Stimulated activated CD4-positive, alpha-beta T cell treated with anti-CD3 and anti-CD28 coated beads, TNF-alpha, amount 100 ng/mL, for 1 hour (primary cell): ENCODE measurements around the gene EMP3.
"Not testable (repeated sequence)": the region's sequence is repeated elsewhere in the genome, so short reads cannot be mapped to it uniquely, and the experiment has no call there.

ENCODE experiments used
- DNase-seq, 3 donors: peaks; one replicate each; pipeline ENCODE4 v3.0.0-alpha.2; 2020; ENCODE audit warnings: low read depth in 3 of 3, low spot score in 1 of 3

Gene EMP3, protein sequence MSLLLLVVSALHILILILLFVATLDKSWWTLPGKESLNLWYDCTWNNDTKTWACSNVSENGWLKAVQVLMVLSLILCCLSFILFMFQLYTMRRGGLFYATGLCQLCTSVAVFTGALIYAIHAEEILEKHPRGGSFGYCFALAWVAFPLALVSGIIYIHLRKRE

DNA sequence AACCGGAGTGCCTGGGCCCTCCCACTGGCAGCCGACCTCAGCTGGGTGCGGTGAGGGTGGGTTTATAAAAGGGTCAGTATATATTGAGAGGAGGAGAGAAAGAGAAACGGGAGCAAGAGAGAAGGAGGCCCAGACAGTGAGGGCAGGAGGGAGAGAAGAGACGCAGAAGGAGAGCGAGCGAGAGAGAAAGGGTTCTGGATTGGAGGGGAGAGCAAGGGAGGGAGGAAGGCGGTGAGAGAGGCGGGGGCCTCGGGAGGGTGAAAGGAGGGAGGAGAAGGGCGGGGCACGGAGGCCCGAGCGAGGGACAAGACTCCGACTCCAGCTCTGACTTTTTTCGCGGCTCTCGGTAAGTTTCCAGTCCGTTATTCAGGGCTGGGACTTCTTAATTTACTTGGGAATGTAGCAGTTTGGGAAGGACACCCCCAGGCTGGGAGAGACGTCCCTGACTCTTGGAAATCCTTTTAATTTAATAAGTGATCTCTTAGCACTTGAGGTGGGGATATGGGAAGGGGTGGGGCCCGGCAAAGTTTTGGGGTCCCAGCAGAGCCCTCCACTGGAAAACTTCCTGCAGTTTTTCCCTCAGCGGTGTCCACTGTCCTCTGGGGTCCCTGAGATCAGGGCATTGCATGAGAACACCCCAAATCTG, at the start of gene EMP3:
Gene EMP3 (plus strand): TSS at position 288 of the 646 bp plus-strand sequence. CDS start 1,293 bp downstream, outside the sequence.
- DNase-seq: peak; percentile 67 to 74 (median 72)

DNA sequence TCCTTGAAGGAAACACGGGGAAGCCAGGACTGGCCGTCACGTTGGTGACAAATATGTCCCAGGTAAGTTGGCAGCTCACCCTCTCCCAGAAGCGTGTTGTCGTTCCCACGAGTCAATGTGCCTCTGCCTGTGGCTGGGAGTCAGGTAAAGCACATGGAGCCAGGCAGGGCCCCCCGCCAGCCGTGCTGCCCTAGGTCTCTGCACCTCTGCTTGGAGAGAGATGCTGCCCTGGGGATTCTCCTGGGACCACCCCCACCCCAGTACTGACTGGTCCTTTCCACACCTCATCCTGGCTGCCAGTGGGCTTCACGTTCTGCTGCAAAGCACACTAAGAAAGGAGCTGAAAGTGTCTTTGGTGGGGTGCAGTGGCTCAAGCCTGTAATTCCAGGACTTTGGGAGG, 45.6 kb upstream of the EMP3 start:
- no peak for DNase-seq

DNA sequence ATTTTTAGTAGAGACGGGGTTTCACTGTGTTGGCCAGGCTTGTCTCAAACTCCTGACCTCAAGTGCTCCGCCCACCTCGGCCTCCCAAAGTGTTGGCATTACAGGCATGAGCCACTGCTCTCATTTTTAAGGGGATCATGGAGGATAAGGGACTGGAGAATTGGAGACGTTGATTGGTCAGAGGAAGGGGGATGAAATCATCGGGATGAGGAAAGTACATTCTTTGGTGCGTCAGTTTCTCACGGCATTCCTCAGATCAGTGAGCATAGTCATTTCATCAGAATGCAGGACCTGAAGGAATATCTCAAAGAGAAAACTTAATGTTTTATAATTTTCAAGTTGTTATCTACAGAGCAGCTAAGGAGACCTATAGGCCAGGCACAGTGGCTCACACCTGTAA, 41.4 kb upstream of the EMP3 start:
- DNase-seq: no peak

DNA sequence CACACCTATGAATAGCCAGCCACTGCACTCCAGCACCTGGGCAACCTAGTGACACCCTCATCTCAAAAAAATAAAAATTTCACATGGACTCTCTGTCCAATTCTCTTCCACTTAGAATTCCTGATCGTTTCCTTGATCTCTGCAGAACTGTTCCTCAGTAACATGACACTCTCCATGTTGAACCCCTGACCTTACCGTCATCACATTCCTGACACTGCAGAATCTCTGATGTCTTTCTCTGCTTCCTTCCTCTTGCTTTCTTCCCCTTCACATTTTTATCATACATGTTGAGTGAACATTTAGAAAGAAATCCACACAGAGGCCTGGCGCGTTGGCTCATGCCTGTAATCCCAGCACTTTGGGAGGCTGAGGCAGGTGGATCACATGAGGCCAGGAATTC, 40.5 kb upstream of the EMP3 start:
- DNase-seq: no peak

DNA sequence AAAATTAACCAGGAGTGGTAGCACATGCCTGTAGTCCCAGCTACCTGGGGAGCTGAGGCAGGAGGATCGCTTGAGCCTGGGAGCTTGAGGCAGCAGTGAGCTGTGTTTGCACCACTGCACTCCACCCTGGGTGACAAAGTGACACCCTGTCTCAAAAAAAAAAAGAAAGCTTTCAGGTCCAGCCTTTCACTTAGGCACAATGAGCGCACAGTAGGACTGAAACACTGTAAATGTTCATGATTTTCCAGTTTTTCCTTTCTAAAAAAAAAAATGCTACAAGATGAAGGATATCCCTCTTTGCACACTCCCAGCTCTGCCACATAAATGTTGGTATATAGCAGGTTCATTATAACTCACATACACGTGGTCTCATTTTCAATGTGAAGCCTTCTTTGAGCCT, 37.6 kb upstream of the EMP3 start:
- no peak for DNase-seq

DNA sequence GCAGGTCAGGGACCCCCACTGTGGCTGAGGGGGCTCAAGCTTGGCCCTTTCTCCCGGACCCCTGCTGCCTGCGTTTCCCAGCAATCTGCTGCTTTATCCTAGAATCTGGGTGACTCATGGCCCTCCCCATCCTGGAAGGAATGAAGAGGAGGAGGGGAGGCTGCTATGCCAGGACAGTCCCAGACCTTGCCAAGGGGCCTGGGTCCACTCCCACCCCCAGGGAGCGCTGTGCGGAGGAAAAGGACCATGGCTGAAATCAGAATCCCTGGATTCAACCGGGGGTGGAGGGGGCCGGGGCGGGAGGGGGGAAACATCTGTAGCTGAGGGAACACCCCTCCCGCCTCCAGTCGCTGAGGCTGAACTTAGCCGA, 35.0 kb upstream of the EMP3 start:
- DNase-seq: no peak

DNA sequence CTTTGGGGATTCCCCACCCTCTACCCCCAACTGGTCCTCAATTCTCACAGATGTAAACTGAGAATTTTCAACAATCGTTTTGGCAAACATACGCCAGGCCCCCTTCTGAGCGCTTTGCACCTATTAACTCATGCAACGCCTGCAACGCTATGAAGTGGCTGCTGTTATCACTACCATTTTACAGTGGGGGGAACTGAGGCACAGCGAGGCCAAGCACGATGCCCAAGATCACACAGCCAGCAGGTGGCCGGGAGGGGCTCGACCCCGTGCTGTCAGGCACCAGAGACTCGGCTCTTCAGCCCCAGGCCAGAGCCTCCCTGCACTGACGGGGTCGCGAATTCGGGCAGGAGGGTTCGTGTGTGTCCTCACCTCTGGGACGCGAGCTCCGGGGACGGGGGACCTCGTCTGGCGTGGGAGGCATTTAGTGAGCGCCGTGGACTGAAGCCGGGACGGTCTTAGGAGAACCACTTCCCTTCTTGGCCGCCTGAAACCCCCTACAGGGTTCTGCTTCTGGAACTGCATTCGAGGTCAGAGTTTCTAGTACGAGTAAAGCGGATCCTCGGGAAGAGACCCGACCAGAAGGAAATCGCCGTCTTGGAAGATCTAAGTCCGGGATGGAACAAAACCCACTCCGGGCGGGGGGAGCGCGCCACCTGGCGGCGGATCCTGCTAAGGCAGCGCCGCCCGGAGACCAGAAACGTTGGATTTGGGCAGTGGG, 34.4 kb upstream of the EMP3 start:
- peak; percentile 18 to 60 (median 38) for DNase-seq

DNA sequence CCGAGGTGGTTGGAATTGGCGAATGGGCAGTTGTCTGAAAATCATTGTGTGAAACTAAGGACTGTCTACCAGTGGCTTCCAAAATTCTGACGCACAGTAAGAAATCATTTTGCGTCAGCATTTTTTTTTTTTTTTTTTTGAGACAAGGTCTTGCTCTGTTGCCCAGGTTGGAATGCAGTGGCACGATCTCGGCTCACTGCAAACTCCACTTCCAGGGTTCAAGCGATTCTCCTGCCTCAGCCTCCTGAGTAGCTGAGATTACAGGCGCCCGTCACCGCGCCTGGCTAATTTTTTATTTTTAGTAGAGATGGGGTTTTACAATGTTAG, 33.9 kb upstream of the EMP3 start:
- not testable (repeated sequence) for DNase-seq

DNA sequence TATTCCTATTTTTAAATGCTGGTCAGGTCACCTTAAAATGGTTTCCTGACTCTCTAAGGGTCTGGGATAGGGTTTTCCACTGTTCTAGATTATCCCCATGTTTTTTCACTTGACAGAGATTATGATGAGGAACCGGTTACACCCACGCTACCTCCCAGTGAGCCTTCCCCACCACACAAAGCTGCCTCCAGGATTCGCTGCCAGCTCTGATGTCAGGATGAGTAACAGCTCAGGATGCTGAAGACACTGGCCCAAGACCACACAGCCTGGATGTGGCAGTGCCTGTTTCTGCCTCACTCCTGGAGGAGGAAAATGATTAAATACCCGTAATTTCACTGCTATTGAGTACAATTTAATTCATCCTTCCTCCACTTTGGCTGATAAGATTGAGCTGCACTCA, 32.6 kb upstream of the EMP3 start:
- no peak for DNase-seq

DNA sequence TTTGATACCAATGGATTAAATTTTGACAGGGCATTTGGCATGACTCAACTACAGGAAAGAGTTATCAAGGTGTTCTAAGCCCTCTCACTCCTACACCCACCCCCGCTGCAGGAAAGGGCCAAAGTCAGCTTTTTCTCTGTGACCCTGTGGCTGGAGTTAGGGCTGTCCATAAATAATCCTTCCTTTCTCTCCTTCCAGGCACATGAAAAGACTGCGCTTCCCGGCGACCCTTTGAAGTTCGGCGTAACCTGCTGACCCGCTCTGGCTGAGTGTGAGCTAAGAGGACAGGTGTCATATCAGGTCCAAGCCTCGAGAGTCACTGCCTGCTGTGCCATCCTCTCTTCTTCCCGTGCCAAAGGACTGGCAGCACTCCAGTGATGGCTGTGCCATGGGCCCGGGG, 29.9 kb upstream of the EMP3 start:
- no peak for DNase-seq

DNA sequence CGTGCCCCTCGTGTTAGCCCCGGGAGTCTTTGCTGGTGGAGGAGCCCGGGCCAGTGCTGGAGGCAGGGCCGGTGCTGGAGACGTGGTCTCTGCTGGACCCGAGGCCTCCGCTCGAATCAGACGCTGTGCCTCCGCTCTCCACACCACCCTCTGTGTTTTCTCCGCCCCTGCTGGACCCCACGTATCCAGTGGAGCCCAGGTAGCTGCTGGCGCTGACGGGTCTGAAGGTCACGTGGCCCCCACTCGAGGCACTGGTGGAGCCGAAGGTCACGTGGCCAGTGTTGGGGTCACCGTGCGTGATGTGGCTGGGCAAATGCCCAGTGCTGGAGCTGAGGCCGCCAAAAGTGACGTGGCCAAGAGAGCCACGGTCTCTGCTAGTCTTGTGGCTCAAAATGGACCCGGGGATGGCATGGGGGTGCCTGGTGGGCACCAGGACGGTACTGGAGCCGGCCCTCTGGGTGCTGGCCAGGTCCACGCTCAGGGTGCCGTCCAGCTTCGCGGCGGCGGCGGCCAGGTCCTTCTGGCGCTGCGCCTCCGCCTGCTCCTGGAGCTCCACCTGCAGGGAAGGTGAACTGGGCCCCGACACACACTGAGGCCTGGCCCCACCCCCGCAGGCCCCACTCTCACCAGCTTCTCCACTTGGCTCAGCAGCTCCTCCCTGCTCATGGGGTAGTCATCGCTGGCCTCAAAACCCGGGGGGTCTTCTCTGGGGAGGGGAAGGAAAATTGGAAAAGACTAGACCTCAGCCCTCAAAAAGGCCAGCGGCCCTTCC, 28.2 kb upstream of the EMP3 start:
- DNase-seq: no peak

DNA sequence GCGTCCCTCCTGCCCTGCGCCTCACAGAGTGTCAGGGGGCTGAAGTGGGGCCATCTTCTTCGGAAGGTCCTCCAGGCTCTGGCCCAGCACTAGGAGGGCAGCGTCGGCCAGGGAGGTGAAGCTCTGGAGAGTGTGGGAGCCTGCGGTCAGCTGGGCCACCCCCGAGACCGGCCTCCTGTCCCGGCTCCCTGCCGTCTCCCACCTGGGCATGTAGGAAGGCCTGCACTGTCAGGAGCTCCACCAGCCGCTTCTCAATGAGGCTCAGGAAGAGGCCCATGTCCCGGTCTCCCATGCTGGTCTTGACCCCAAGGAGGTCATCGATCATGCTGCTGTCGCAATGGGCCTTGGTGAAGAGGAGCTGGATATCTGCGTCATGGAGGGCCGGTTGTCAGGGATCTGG, 27.4 kb upstream of the EMP3 start:
- no peak for DNase-seq

DNA sequence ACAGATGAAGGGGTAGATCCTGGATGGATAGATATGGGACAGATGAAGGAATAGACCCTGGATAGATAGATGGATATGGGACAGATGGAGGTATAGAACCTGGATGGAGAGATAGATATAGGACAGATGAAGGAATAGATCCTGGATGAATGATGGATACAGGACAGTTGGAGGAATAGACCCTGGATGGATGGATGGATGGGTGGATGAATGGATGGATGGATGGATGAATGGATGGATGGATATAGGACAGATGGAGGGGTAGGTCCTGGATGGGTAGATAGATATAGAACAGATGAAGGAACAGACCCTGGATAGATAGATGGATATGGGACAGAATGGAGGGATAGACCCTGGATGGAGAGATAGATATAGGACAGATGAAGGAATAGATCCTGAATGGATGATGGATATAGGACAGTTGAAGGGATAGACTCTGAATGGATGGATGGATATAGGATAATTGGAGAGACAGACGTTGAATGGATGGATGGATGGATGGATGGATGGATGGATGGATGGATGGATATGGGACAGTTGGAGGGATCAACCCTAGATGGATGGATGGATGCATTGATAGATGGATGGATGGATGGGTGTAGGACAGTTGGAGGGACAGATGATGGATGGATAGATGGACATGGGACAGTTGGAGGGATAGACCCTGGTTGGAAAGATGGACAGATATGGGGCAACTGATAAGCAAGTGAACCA, 23.3 kb upstream of the EMP3 start:
- no peak for DNase-seq

DNA sequence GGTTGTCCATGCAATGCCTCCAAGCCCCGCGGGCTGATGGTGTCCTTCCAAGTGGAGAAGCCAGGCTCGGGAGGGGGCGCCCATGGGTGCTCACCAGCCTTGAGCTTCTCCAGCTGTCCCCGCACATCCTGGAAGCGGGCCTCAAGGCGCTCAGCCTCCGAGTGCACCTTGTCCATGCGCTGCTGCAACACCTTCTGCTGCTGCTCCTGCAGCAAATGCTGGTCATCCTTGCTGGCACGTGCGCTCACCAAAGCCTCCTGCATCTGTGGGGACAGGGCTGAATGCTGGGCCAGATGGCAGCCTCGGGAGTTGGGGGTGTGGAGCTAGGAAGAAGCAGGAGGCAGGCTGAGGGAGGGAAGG, 22.8 kb upstream of the EMP3 start:
- no peak for DNase-seq

DNA sequence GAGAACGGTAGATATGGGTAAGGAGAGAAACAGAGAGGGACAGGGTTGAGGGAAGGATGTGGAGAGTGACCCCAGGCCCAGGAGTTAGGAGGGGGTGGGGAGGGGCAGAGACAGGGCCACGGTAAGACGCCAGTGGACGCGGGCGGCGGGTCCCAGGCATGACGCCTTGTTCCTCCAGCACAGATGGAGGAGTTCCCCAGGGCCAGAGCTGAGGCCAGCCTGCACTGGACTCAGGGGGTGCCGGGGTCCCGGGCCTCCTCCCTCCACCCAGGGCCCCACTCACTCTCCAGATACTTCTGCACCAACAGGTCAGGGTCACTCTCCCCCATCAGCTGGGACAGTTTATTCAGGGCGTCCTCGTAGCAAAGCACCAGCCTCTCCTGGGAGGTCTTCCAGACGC, 22.0 kb upstream of the EMP3 start:
- no peak for DNase-seq

DNA sequence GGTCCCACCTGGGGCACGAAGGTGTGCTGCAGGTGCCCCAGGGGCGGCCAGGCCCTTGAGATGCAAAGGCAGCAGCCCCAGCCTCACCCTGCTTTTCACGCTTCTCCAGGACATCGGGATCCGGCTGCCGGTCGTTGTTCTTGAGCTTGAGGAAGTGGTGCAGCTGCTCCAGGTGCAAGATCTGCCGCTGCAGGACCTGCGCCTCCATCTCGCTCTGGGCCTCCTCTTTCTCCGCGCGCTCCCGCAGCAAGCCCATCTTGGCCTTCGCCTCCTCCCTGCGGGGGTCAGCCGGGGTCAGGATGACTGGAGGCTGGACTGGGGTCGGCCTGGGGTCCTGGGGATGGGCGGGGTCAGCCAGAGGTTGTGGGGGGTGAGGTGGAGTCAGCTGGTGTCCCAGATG, 21.5 kb upstream of the EMP3 start:
- no peak for DNase-seq

DNA sequence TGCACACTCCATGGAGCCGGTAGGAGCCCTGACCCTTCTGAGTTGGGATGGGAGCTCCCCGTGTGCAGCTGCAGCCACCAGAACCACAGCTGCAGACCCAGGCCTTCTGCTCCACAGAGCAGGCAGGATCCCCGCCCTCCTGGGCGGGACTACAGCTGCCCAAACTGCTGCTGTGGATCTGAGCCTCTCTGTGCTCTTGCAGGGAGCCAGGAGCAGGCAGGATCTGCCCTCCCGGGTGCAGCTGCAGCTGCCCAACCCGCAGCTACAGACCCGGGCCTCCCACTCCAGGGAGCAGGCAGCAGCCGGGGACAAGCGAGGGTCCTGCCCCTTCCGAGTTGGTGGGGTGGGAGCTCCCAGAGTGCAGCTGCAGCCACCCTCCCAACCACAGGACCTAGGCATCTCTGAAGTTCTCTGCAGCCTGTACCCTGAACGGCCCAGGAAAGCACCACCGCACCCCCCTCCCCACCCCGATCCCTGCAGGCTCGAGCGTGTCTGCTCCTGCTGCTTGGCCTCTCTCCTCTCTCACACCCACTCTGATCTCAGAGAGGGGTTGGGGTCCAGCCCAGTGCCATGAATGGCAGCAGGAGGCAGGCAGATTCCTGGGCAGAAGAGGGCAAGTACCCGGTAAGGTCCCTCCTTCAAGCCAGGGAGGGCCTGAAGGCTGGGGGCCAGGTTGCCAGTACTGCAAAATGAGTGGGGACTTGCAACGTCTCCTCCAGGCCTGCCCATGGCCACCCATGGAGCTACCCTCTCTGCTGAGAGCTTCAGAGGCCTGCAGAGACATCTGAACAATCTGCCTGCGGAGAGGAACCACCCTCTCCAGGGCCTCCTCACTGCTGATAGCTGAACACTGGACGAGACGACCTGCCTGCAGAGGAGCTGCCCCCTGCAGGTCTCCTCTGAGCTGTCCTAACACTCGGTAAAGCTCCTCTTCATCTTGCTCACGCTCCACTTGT, 16.4 kb upstream of the EMP3 start:
- DNase-seq: no peak

DNA sequence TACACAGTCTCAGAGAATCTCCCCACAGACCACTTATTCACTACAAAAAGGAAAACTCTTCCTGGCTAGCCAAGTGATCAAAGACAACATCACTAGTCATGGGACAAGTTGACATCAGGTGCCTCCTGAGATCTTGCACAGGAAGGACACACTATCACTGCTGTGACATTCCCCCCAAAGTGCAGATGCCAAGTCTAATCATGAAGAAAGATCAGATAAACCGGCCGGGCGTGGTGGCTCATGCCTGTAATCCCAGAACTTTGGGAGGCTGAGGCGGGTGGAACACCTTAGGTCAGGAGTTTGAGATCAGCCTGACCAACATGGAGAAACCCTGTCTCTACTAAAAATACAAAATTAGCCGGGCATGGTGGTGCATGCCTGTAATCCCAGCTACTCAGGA, 15.6 kb upstream of the EMP3 start:
- DNase-seq: not testable (repeated sequence)

DNA sequence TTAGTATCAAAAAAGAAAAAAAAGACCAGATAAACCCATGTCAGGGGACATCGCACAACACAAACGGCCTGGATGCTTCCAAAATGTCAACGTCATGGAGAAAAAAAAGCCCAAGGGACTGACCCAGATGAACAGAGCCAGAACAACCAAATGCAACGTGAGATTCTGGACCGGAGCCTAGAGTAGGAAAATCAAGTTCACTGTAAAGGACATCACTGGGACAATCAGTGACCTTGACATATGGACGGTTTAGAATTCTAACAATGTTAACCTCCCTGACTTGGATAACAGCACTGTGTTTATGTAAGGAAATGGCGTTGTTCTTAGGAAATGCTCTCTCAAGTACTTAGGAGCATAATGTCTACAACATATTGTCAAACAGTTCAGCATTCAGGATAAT, 15.1 kb upstream of the EMP3 start:
- DNase-seq: no peak

DNA sequence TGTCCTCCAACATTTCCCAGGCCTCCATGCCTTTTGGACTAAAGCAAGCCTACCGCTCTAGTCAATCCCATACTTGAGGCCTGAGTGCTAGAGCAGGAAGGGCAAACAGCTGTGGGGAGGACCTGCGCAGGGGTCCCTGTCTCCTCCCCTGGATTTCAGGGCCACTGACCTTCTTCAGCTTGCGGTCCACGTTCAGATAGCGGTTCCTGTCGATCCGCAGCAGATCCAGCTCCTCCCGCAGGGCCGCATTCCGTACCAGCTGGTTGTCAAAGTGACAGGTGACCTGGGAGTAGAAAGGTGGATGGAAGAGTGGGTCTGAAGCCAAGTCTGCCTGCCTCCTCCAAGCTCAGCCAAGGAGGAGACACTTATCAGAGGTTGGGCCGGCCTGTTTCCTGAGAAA, 14.0 kb upstream of the EMP3 start:
- no peak for DNase-seq
